Measurements from ENCODE around the gene KMT2C.
"Not testable (repeated sequence)": the region's sequence is repeated elsewhere in the genome, so short reads cannot be mapped to it uniquely, and the experiment has no call there.

- TF ChIP-seq CEBPB (IDR thresholded peaks at IDR 0.05; ENCODE audit: low read depth, low read length); SUZ12 (IDR thresholded peaks at IDR 0.05; ENCODE audit: low read length); SP1 (IDR thresholded peaks at IDR 0.05; ENCODE audit: low read depth, low read length); KDM1A (IDR thresholded peaks at IDR 0.05; ENCODE audit: borderline replicate concordance, low read length); EGR1 (IDR thresholded peaks at IDR 0.05; ENCODE audit: borderline replicate concordance, low read depth, low read length); GABPA (IDR thresholded peaks at IDR 0.05; ENCODE audit: borderline replicate concordance, insufficient read depth, low read length); POLR2A (IDR thresholded peaks at IDR 0.05; ENCODE audit: control extremely low read depth in 1 of 2, low read depth in 2 of 2, low read length in 2 of 2); CTCF (IDR thresholded peaks at IDR 0.05; ENCODE audit: control extremely low read depth in 1 of 3, insufficient read depth in 1 of 3, low read depth in 1 of 3, low read length in 3 of 3); USF2 (IDR thresholded peaks at IDR 0.05; ENCODE audit: low read length); EP300 (IDR thresholded peaks at IDR 0.05; ENCODE audit: borderline replicate concordance in 1 of 2, low read depth in 2 of 2, low read length in 2 of 2); CHD1 (IDR thresholded peaks at IDR 0.05; ENCODE audit: low read depth, low read length); POLR2AphosphoS5 (IDR thresholded peaks at IDR 0.05; ENCODE audit: low read depth, low read length); CREB1 (IDR thresholded peaks at IDR 0.05): not testable (repeated sequence)
Measured at GRCh38 chr7:152441810-152442209, 6.0 kb upstream of the KMT2C start.

Data from H1 (cell line).